WERI-Rb-1 (cell line): ENCODE results near the gene BPIFB3.

Experiments used
- DNase-seq: peaks from one replicate; pipeline ENCODE4 v3.0.0-alpha.2; 2020
- H3K27ac ChIP-seq: fragments of 250-450 bp; sonication (Bioruptor Pico); 2 replicates; pipeline ENCODE4 v1.5.1; 2020; ENCODE audit warnings: mild to moderate bottlenecking, moderate library complexity
- H3K27me3 ChIP-seq: fragments of 250-450 bp; sonication (Bioruptor Pico); 2 replicates; pipeline ENCODE4 v1.5.1; 2021; ENCODE audit warnings: mild to moderate bottlenecking, low read depth, moderate library complexity; ENCODE audit not compliant: insufficient read depth, severe bottlenecking
- H3K36me3 ChIP-seq: fragments of 250-450 bp; sonication (Bioruptor Pico); 2 replicates; pipeline ENCODE4 v1.5.1; 2020; ENCODE audit warnings: mild to moderate bottlenecking, moderate library complexity
- H3K4me3 ChIP-seq: 2 replicates; pipeline ENCODE4 v1.5.1; 2011; ENCODE audit warnings: low read depth, mild to moderate bottlenecking, control low read depth, low read length
- H3K9me3 ChIP-seq: fragments of 250-450 bp; sonication (Bioruptor Pico); 2 replicates; pipeline ENCODE4 v1.5.1; 2021; ENCODE audit warnings: mild to moderate bottlenecking, moderate library complexity; ENCODE audit not compliant: severe bottlenecking
- TF ChIP-seq, protein P1 (sequence below): IDR thresholded peaks from 2 replicates; pipeline ENCODE4 v1.5.1; 2011; ENCODE audit warnings: low read depth, mild to moderate bottlenecking, control low read depth, inconsistent platforms, low read length

The BPIFB3 gene

DNA sequence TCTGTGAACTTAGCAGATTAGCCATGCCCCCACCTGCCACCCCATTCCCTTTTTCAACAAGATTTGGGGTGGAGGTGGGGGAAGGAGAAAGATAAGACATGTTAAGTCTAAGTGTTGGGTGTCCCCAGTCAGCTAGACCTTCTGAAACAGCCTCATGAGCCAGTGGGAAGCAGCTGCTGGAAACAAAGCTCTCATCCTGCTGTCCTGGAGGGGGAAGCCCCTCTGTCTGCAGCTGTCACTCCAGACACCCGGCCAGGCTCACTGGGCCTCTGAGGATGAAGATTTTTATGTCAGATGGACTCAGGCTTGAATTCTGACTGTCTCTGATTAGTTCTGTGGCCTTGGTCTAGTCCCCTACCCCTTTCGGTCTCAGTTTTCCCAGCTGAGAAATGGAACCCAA lies 1.1 kb downstream of the BPIFB3 start:
- Histone ChIP-seq H3K27me3 (no peaks in the 10 kb centered on the region), H3K27ac (no peak overlapping the region)

GRCh38 chr20:33059136-33059535 lies 5.4 kb downstream of the BPIFB3 start:
- DNase-seq: no peak
- Histone ChIP-seq H3K36me3 (no peaks in the 10 kb centered on the region), H3K27ac (no peak overlapping the region), H3K9me3 (no peaks in the 10 kb centered on the region), H3K4me3 (no peak overlapping the region), H3K27me3 (no peaks in the 10 kb centered on the region)
- TF ChIP-seq, protein P1, sequence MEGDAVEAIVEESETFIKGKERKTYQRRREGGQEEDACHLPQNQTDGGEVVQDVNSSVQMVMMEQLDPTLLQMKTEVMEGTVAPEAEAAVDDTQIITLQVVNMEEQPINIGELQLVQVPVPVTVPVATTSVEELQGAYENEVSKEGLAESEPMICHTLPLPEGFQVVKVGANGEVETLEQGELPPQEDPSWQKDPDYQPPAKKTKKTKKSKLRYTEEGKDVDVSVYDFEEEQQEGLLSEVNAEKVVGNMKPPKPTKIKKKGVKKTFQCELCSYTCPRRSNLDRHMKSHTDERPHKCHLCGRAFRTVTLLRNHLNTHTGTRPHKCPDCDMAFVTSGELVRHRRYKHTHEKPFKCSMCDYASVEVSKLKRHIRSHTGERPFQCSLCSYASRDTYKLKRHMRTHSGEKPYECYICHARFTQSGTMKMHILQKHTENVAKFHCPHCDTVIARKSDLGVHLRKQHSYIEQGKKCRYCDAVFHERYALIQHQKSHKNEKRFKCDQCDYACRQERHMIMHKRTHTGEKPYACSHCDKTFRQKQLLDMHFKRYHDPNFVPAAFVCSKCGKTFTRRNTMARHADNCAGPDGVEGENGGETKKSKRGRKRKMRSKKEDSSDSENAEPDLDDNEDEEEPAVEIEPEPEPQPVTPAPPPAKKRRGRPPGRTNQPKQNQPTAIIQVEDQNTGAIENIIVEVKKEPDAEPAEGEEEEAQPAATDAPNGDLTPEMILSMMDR: no peak

More for the DNA sequence above, 1.1 kb downstream of the BPIFB3 start:
- no peaks in the 10 kb centered on the region for H3K36me3 ChIP-seq
- H3K4me3 ChIP-seq: no peak overlapping the region
- TF ChIP-seq, protein P1: no peak
- no peaks in the 10 kb centered on the region for H3K9me3 ChIP-seq
- DNase-seq: no peak

DNA sequence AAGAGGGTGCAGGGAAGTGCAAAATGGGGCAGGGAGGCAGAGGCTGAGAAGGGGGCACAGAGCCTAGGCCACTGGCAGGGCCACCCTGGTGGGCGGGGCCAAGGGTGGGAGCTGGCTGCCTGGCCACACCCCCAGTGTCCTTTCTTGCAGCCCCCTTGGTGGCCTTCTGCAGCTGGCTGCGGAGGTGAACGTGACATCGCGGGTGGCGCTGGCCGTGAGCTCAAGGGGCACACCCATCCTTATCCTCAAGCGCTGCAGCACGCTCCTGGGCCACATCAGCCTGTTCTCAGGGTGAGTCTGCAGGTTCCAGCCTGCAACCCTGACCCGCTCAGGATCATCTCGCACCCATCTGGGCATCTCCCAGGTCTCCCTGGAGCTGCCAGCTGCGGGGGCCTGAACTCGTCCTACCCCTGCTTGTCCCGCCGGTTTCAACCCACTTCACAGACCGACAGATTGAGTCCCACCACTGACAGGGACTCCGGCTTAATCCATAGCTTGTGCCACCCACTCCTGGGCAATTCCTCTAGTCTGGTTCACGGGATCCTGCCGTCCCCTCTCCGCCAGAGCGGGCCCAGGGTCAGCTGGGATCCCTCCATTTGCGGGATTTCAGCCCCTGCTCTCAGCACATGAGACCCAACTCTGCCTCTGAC lies 6.2 kb downstream of the BPIFB3 start:
- Histone ChIP-seq H3K36me3 (no peaks in the 10 kb centered on the region), H3K27ac (no peak overlapping the region), H3K27me3 (no peaks in the 10 kb centered on the region), H3K4me3 (no peak overlapping the region), H3K9me3 (no peaks in the 10 kb centered on the region)
- TF ChIP-seq, protein P1: no peak
- DNase-seq: no peak

- Histone ChIP-seq H3K9me3 (no peaks in the 10 kb centered on the region), H3K27me3 (no peaks in the 10 kb centered on the region), H3K36me3 (no peaks in the 10 kb centered on the region), H3K4me3 (no peak overlapping the region), H3K27ac (peak overlapping the region; percentile 42; the same call in 1 of the 2 replicates)
- peak; percentile 36 for DNase-seq
- TF ChIP-seq, protein P1: no peak
Measured at GRCh38 chr20:33061658-33062028, 7.9 kb downstream of the BPIFB3 start.

GRCh38 chr20:33062105-33062824 lies 8.6 kb downstream of the BPIFB3 start:
- H3K9me3 ChIP-seq: no peaks in the 10 kb centered on the region
- H3K27me3 ChIP-seq: no peaks in the 10 kb centered on the region
- no peak overlapping the region for H3K4me3 ChIP-seq
- DNase-seq: no peak
- H3K36me3 ChIP-seq: no peaks in the 10 kb centered on the region
- H3K27ac ChIP-seq: peak overlapping the region; percentile 50; the same call in 1 of the 2 replicates
- TF ChIP-seq, protein P1: no peak

DNA sequence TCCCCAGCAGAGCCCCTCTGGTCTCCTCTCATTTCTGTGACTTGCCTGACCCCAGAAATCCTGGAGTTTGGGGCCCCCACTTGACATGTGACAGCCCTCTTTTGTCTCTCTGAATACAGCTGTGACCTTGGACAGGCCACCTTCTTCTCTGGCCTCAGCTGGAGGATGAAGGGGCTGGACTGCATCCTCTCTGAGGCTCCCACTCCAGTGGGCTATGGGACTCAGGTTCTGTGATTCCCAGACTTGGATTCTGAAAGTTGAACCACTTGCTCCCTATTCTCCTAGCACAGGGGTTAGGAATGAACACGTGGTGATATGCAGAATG lies 9.1 kb downstream of the BPIFB3 start:
- TF ChIP-seq, protein P1: no peak
- Histone ChIP-seq H3K27ac (no peak overlapping the region; the same call in 1 of the 2 replicates), H3K4me3 (no peak overlapping the region), H3K27me3 (no peaks in the 10 kb centered on the region), H3K36me3 (no peaks in the 10 kb centered on the region), H3K9me3 (no peaks in the 10 kb centered on the region)
- no peak for DNase-seq
